Muscle of leg (tissue), 11 donors: Measurements from ENCODE around the gene PARD3. TPM values are rescaled to one million over a fixed set of nuclear protein-coding genes. Genes with fewer than 3 reads are reported as not detected.

ENCODE experiments used
- DNase-seq: peaks from one replicate; pipeline ENCODE4 v3.0.0; 2013
- H3K27ac ChIP-seq: one replicate; pipeline ENCODE4 v1.5.1; 2013; ENCODE audit warnings: mild to moderate bottlenecking, low read length, control low read depth
- H3K27me3 ChIP-seq: one replicate; pipeline ENCODE4 v1.6.1; 2013; ENCODE audit warnings: low read length; ENCODE audit not compliant: control insufficient read depth, insufficient read depth
- H3K36me3 ChIP-seq: one replicate; pipeline ENCODE4 v1.6.1; 2013; ENCODE audit warnings: low read length; ENCODE audit not compliant: control insufficient read depth, insufficient read depth
- H3K4me1 ChIP-seq: one replicate; pipeline ENCODE4 v1.6.1; 2013; ENCODE audit warnings: low read length; ENCODE audit not compliant: control insufficient read depth, insufficient read depth
- H3K4me3 ChIP-seq: one replicate; pipeline ENCODE4 v1.5.1; 2013; ENCODE audit warnings: low read length, control low read depth
- H3K9me3 ChIP-seq: replicated peaks from 2 replicates; pipeline ENCODE4 v1.6.1; 2013; ENCODE audit warnings: low read depth, low read length; ENCODE audit not compliant: control insufficient read depth
- WGBS: methylation state at CpG from one replicate; pipeline ENCODE4 v1.1.5; 2013; ENCODE audit warnings: missing lambda C conversion rate; ENCODE audit not compliant: insufficient coverage; 5-methylcytosine and 5-hydroxymethylcytosine counted together
- polyA plus RNA-seq, 8 donors: library from polyadenylated mRNA; unstranded; fragments of 120-200 nt; gene quantifications; one replicate each; pipeline versions ENCODE4 v1.2.1 to v1.2.3, GENCODE V29; 2013; ENCODE audit warnings: inconsistent platforms in 1 of 8, low replicate concordance in 1 of 8; ENCODE audit not compliant: insufficient read length in 8 of 8, insufficient read depth in 1 of 8
- total RNA-seq: library from RNA; stranded (reverse); fragments of 120-200 nt; gene quantifications from one replicate; pipeline ENCODE4 v1.2.4, GENCODE V29; 2013

The PARD3 gene
- total and polyA plus RNA-seq, 9 donors, result 32.4 to 59.0 (median 41.9) TPM

DNA sequence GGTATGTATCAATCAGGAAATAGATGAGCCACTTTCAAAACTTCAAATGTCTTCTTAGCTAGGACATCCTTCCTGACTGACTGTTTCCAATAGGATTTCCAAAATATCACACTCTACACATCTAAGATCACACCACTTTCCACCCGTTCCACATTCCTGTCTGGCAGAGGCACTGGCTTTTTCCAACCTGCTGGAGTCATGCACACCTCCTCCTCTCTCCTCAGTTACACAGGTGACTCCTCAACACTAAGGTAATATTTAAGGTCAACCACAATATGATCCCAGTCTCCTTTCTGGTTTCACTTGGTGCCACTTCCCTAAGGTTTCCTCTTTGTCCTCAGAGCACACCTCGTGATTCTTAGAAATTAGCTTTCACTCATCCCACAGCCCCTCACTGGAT lies 196.5 kb downstream of the PARD3 start:
- H3K4me1 ChIP-seq, result peaks cover 4% of the 10 kb centered on the region
- no peaks in the 10 kb centered on the region for H3K27me3 ChIP-seq
- H3K27ac ChIP-seq, result no peak overlapping the region
- no peak overlapping the region for H3K4me3 ChIP-seq
- no peaks in the 10 kb centered on the region for H3K36me3 ChIP-seq
- no peak for DNase-seq
- WGBS, result 86% methylated on average over 2 of the region's 2 CpGs
- H3K9me3 ChIP-seq, result no peaks in the 10 kb centered on the region

DNA sequence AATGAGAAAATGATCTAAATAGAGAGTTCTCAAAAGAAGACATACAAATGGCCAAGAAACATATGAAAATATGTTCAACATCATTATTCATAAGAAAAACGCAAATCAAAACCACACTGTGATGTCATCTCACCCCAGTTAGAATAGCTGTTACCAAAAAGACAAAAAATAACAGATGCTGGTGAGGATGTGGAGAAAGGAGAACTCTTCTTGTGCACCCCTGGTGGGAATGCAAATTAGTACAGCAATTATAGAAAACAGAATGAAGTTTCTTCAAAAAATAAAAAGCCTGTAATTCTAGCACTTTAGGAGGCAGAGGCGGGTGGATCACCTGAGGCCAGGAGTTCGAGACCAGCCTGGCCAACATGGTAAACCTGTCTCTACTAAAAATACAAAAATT lies 199.3 kb downstream of the PARD3 start:
- WGBS, result no CpG with 5 or more reads among the region's 3 CpGs
- no peaks in the 10 kb centered on the region for H3K4me1 ChIP-seq

DNA sequence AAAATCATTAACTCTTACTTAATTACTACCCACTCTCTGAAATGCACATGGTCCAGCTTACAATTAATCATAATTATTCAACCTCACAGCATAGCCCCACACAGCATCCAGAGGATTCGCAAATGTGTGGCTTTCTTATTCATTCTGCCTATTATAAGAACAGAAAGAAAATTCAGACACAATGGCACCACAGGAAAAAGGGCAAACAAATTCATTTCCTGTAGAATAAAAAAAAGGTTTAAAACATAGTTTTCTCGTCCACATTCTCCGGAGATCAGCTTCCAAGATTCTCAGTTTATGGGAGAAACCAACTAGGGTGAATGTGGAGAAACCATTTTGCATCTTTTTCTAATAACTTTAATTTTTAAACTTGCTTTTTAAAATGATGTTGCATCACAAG lies 201.6 kb downstream of the PARD3 start:
- DNase-seq, result no peak
- H3K9me3 ChIP-seq, result no peaks in the 10 kb centered on the region
- no peaks in the 10 kb centered on the region for H3K27me3 ChIP-seq
- WGBS, result no CpG with 5 or more reads among the region's 3 CpGs
- no peak overlapping the region for H3K4me3 ChIP-seq
- no peaks in the 10 kb centered on the region for H3K36me3 ChIP-seq
- no peaks in the 10 kb centered on the region for H3K4me1 ChIP-seq
- no peak overlapping the region for H3K27ac ChIP-seq

More for the DNA sequence above, 199.3 kb downstream of the PARD3 start:
- H3K36me3 ChIP-seq, result no peaks in the 10 kb centered on the region
- DNase-seq, result no peak
- no peaks in the 10 kb centered on the region for H3K27me3 ChIP-seq
- no peak overlapping the region for H3K27ac ChIP-seq
- H3K4me3 ChIP-seq, result no peak overlapping the region
- H3K9me3 ChIP-seq, result no peaks in the 10 kb centered on the region

DNA sequence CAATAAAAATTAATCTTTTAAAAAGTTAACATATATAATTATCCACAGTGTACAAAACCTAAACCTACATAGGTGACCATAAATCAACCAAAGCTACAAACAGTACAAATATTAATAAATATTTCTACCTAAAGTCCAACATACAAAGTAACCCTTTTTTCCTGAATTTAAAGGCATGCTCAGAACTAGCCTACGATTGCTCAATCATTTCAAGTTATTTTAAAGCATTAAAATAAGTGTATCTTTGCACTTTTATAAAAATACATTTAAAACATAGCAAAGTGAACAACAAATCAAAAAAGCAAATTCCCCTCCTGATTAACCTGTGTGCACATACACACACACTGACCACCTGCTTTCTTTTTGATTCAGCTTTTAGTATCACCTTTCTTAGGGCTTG lies 202.2 kb downstream of the PARD3 start:
- H3K4me3 ChIP-seq, result no peak overlapping the region

DNA sequence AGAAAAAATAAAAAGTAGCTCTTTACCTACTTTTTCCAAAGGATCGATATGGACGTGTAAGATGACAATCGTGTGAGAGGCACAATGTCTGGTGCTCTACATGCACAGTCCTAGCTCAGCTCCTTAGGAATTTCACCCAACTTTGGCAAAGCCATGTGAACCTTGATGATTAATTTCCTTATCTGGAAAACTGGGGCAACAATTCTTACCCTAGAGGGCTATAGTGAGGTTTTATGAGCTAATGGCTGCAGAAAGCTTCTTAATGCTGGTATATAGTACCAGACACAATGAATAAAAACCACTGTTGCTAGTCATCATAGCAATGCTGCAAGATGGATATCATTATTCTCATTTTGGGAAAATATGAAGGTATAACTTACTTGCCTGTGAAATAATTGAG lies 202.7 kb downstream of the PARD3 start:
- H3K4me3 ChIP-seq, result no peak overlapping the region
- DNase-seq, result no peak
- H3K4me1 ChIP-seq, result no peaks in the 10 kb centered on the region
- no peaks in the 10 kb centered on the region for H3K27me3 ChIP-seq
- no CpG with 5 or more reads among the region's 3 CpGs for WGBS
- no peaks in the 10 kb centered on the region for H3K9me3 ChIP-seq
- no peak overlapping the region for H3K27ac ChIP-seq
- H3K36me3 ChIP-seq, result no peaks in the 10 kb centered on the region

More for the DNA sequence above, 202.2 kb downstream of the PARD3 start:
- H3K4me1 ChIP-seq, result no peaks in the 10 kb centered on the region
- no peaks in the 10 kb centered on the region for H3K36me3 ChIP-seq
- H3K9me3 ChIP-seq, result no peaks in the 10 kb centered on the region
- WGBS, result no CpG with 5 or more reads among the region's 1 CpG
- no peak overlapping the region for H3K27ac ChIP-seq
- no peak for DNase-seq
- no peaks in the 10 kb centered on the region for H3K27me3 ChIP-seq

DNA sequence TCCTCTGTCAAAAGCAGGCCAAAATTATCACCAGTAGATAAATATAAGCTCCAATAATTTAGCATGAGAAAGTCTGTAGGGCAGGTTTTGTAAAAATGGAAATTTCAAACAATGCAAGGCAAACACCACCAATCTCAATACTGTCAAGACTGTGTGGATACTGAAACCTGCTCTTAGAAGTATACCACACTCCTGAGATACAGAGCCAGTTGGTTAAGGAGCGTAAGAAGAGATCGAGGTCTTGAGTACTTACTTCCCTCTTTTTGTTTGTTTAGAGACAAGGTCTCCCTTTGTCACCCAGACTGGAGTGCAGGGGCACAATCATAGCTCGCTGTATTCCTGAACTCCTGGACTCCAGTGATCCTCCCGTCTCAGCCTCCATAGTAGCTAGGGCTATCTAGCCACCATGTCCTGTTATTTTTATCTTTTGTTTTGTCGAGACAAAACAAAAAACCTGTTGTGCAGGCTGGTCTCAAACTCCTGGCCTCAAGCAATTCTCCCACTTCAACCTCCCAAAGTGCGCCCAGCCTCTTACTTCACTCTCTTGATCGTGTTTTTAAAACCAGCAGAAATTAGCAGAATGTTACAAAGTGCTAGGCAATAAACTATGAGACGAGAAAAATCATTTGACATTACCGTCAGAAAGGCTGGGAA lies 205.7 kb downstream of the PARD3 start:
- H3K27me3 ChIP-seq, result no peaks in the 10 kb centered on the region
- no peaks in the 10 kb centered on the region for H3K9me3 ChIP-seq
- no peak overlapping the region for H3K4me3 ChIP-seq
- H3K4me1 ChIP-seq, result no peaks in the 10 kb centered on the region
- WGBS, result 100% methylated on average over 3 of the region's 9 CpGs
- no peaks in the 10 kb centered on the region for H3K36me3 ChIP-seq
- no peak overlapping the region for H3K27ac ChIP-seq
- DNase-seq, result no peak

DNA sequence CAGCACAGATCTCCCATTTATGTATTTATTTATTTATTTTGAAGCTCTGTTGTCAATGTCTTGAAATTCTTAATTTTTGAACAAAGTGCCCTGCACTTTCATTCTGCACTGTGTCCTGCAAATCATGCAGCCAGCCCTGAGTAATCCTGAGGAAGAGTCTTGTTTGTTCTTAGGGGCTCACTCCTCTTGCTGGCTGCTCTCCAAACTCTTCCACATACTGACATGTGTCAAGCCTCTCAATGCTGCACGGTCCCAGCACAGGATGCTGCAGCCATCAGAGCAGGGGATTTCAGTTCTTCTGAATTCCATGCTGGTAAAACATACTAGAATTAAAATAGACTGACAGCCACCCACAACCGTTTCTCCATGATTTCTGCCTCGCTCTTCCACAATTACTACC lies 207.2 kb downstream of the PARD3 start:
- DNase-seq, result peak; percentile 46
- Histone ChIP-seq H3K4me1 (peaks cover 2% of the 10 kb centered on the region), H3K9me3 (no peaks in the 10 kb centered on the region), H3K4me3 (no peak overlapping the region), H3K27ac (no peak overlapping the region), H3K27me3 (no peaks in the 10 kb centered on the region), H3K36me3 (no peaks in the 10 kb centered on the region)
- 0% methylated on average over 1 of the region's 3 CpGs for WGBS

DNA sequence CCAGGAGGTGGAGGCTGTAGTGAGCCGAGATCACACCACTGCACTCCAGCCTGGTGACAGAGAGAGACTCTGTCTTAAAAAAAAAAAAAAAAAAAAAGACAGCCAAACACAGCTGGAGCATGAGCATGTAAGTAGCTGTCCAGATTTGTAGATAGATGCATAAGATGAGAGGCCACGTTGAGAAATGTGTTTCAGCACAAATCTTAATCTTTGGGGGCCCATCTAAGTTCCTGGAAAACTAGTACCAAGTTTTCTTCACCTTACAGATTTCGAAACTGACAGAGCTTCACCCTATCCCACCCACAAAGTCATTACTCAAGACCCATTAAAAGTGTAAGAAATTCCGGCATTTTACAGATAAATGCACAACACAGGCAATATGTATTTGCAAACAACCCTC lies 208.2 kb downstream of the PARD3 start:
- Histone ChIP-seq H3K36me3 (no peaks in the 10 kb centered on the region), H3K9me3 (no peaks in the 10 kb centered on the region), H3K4me1 (peaks cover 2% of the 10 kb centered on the region), H3K4me3 (no peak overlapping the region), H3K27ac (peak overlapping the region; percentile 3), H3K27me3 (no peaks in the 10 kb centered on the region)
- WGBS, result 33% methylated on average over 2 of the region's 4 CpGs
- DNase-seq, result peak; percentile 60

DNA sequence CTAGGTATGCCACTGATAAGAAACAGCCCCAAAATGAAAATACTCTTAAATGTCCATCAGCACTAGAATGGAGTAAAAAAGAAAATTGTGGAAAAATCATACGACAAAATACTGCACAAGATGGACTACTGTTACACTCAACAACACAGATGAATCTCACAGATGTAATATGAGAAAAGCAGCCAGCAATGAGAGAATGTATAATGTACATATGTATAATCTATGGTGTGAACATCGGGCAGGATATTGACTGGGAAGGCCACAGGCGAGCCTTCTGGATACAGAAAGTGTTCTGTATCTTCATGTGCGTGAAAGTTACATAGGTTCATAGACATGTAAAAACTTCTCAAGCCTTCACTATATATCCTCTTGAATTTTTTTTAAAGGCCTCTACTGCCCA lies 212.6 kb downstream of the PARD3 start:
- no CpG with 5 or more reads among the region's 4 CpGs for WGBS
- H3K27ac ChIP-seq, result no peak overlapping the region
- H3K9me3 ChIP-seq, result no peaks in the 10 kb centered on the region
- no peak for DNase-seq
- no peaks in the 10 kb centered on the region for H3K27me3 ChIP-seq
- peaks cover 6% of the 10 kb centered on the region for H3K4me1 ChIP-seq
- H3K36me3 ChIP-seq, result no peaks in the 10 kb centered on the region
- H3K4me3 ChIP-seq, result no peak overlapping the region

DNA sequence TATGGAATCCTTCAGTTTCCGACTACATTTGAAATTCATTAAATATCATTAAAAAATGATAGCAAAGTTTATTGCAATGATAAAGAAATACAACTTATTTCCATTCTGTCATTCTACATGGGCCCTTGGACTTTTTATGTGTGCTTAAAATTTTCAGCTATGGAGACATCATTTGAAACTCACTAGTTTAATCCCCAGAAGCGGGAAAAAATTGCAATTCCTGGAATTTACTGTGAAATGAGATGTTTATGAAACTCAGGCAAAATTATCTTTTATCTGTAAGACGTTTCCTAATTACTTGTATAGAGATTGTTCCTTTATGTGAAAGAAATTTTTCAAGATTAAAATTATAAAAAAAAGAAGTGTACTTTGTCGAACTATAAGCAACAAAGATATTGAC lies 213.4 kb downstream of the PARD3 start:
- Histone ChIP-seq H3K36me3 (no peaks in the 10 kb centered on the region), H3K4me1 (peaks cover 6% of the 10 kb centered on the region), H3K27ac (no peak overlapping the region), H3K4me3 (no peak overlapping the region), H3K9me3 (no peaks in the 10 kb centered on the region), H3K27me3 (no peaks in the 10 kb centered on the region)
- WGBS, result no CpG with 5 or more reads among the region's 4 CpGs
- no peak for DNase-seq
